ENCODE data around the gene IDH2.

- TF ChIP-seq CTCF (IDR thresholded peaks at IDR 0.05; ENCODE audit: low read depth, low read length, missing input control), result no peak
- TF ChIP-seq REST (IDR thresholded peaks at IDR 0.05), result no peak
- no peak for TF ChIP-seq TAF1 (conservative IDR thresholded peaks at IDR 0.05)
- TF ChIP-seq MAX (IDR thresholded peaks at IDR 0.05), result no peak
- TF ChIP-seq RAD21 (IDR thresholded peaks at IDR 0.05), result no peak
- TF ChIP-seq JUND (IDR thresholded peaks at IDR 0.05), result no peak
- no peak for TF ChIP-seq YY1 (IDR thresholded peaks at IDR 0.05)
- TF ChIP-seq, protein P1, sequence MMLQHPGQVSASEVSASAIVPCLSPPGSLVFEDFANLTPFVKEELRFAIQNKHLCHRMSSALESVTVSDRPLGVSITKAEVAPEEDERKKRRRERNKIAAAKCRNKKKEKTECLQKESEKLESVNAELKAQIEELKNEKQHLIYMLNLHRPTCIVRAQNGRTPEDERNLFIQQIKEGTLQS (IDR thresholded peaks at IDR 0.05), result no peak
- no peak for TF ChIP-seq FOXA1 (IDR thresholded peaks at IDR 0.05)
Observed at GRCh38 chr15:90131848-90132247, 29.6 kb upstream of the IDH2 start.

All from liver (tissue), 3 donors.